AG08396 (cell line): ENCODE results near the gene ADNP.
"Not testable (repeated sequence)": the region's sequence is repeated elsewhere in the genome, so short reads cannot be mapped to it uniquely, and the experiment has no call there.

Source experiments
- DNase-seq: peaks from one replicate; pipeline ENCODE4 v3.0.0; 2012; ENCODE audit warnings: low spot score, mixed read lengths

Gene ADNP

GRCh38 chr20:50900261-50900660 is 31.0 kb downstream of the ADNP start:
- DNase-seq = no peak

GRCh38 chr20:50898475-50898874 is 32.8 kb downstream of the ADNP start:
- no peak for DNase-seq

- DNase-seq = no peak
Measured at GRCh38 chr20:50895111-50895830, 36.0 kb downstream of the ADNP start.

GRCh38 chr20:50893620-50894019 is 37.6 kb downstream of the ADNP start:
- no peak for DNase-seq

GRCh38 chr20:50892394-50892793 is 38.8 kb downstream of the ADNP start:
- no peak for DNase-seq

GRCh38 chr20:50891138-50891537 is 40.1 kb downstream of the ADNP start:
- no peak for DNase-seq

- no peak for DNase-seq
Measured at GRCh38 chr20:50887576-50887975, 43.7 kb downstream of the ADNP start.

GRCh38 chr20:50886184-50886790 is 45.0 kb downstream of the ADNP start:
- DNase-seq = no peak

- DNase-seq = no peak
Measured at GRCh38 chr20:50885781-50886180, 45.5 kb downstream of the ADNP start.

GRCh38 chr20:50885068-50885467 is 46.2 kb downstream of the ADNP start:
- DNase-seq = no peak

GRCh38 chr20:50883856-50884255 is 47.4 kb downstream of the ADNP start:
- DNase-seq = no peak

- DNase-seq = not testable (repeated sequence)
Measured at GRCh38 chr20:50881759-50882424, 49.3 kb downstream of the ADNP start.

GRCh38 chr20:50879649-50880550 is 51.3 kb downstream of the ADNP start:
- DNase-seq = no peak

- DNase-seq = no peak
Measured at GRCh38 chr20:50877232-50877743, 53.9 kb downstream of the ADNP start.

GRCh38 chr20:50876816-50877215 is 54.4 kb downstream of the ADNP start:
- DNase-seq = no peak

- no peak for DNase-seq
Measured at GRCh38 chr20:50876063-50876685, 55.1 kb downstream of the ADNP start.

- no peak for DNase-seq
Measured at GRCh38 chr20:50874758-50875665, 56.2 kb downstream of the ADNP start.

- DNase-seq = no peak
Measured at GRCh38 chr20:50874111-50874757, 57.0 kb downstream of the ADNP start.

- DNase-seq = no peak
Measured at GRCh38 chr20:50873585-50873984, 57.7 kb downstream of the ADNP start.
